Activated CD4-positive, alpha-beta memory T cell treated with anti-CD3 and anti-CD28 coated beads for 36 hours (primary cell): ENCODE results near the gene CDCA4. TPM values are rescaled to one million over a fixed set of nuclear protein-coding genes. Genes with fewer than 3 reads are reported as not detected.

Experiments used
- CTCF ChIA-PET: fragments of 350-600 bp; sonication (Branson Sonifier 250); formaldehyde crosslinking; loops from one replicate; lab custom pipeline; 2021; ENCODE audit warnings: antibody characterized with exemption, inconsistent platforms; lab: Charles Lee
- POLR2A ChIA-PET: fragments of 350-600 bp; sonication (Branson Sonifier 250); formaldehyde crosslinking; loops from one replicate; lab custom pipeline; 2021; ENCODE audit warnings: antibody characterized with exemption; lab: Charles Lee
- DNase-seq: peaks from one replicate; pipeline ENCODE4 v3.0.0-alpha.2; 2020
- H3K27ac Mint-ChIP-seq: one replicate; pipeline ENCODE4 v1.8.0; 2021; ENCODE audit warnings: mixed read lengths
- H3K27me3 Mint-ChIP-seq: one replicate; pipeline ENCODE4 v1.8.0; 2021; ENCODE audit warnings: mixed read lengths
- H3K36me3 Mint-ChIP-seq: one replicate; pipeline ENCODE4 v1.8.0; 2021; ENCODE audit warnings: mixed read lengths
- H3K4me1 Mint-ChIP-seq: one replicate; pipeline ENCODE4 v1.8.0; 2021; ENCODE audit warnings: low read depth, mixed read lengths
- H3K4me3 Mint-ChIP-seq: one replicate; pipeline ENCODE4 v1.8.0; 2021; ENCODE audit warnings: mild to moderate bottlenecking, mixed read lengths
- H3K9me3 Mint-ChIP-seq: one replicate; pipeline ENCODE4 v1.8.0; 2021; ENCODE audit warnings: mixed read lengths
- intact Hi-C: fragments of 100-400 bp; cut with micrococcal nuclease; formaldehyde crosslinking; loops from one replicate; pipeline ENCODE4 v1.15.1; 2023
- total RNA-seq, 2 experiments: library from RNA; stranded (reverse); gene quantifications; one replicate each; pipeline ENCODE4 v1.2.3, GENCODE V29; 2021

Gene CDCA4
- total RNA-seq, 2 experiments from 2014 or later, result 63.4 to 69.1 TPM

DNA sequence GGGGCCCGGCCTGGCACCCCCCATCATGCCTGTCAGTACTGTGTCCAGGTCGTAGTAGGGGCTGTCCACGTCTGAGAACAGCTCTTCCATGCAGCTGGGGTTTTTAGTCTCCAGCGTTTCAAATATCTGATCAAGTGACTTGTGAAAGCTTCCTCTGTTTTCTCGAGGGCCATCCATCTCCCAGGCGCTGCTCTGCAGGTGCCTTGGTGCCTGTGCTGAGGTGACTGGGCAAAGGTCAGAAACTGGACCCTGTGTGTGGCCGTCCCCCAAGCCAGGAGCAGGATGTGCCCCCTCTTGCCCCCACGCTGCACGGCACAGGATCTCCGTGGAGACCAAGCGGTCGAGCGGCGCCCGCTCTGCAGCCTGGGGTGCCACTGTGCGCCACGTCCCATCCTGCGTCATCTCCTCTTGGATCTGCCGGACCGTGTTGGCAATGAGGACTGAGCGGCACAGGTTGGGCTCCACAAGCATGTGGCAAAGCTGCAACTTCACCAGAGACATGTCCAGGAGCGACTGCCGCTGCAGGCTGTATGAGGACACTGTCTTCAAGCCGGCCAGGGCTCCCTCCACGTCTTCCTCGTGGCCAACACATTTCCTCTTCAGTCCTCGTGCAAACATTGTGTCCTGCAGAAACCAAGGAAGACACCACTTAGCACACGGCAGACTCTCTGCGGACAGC, 9.4 kb downstream of the CDCA4 start:
- ChIA-PET POLR2A (no interaction called here), CTCF (interaction anchor here (1.0 to 1.2 kb wide), 2 partner anchors 33 to 243 kb away, joined by 3 to 7 read pairs; no protein-coding TSS in a partner anchor)
- Mint-ChIP-seq H3K4me3 (no peak overlapping the region), H3K9me3 (no peaks in the 10 kb centered on the region), H3K4me1 (peaks cover 30% of the 10 kb centered on the region), H3K27me3 (no peaks in the 10 kb centered on the region), H3K36me3 (peaks cover 49% of the 10 kb centered on the region), H3K27ac (no peak overlapping the region)
- DNase-seq, result no peak
- intact Hi-C loops, result no loop called here

DNA sequence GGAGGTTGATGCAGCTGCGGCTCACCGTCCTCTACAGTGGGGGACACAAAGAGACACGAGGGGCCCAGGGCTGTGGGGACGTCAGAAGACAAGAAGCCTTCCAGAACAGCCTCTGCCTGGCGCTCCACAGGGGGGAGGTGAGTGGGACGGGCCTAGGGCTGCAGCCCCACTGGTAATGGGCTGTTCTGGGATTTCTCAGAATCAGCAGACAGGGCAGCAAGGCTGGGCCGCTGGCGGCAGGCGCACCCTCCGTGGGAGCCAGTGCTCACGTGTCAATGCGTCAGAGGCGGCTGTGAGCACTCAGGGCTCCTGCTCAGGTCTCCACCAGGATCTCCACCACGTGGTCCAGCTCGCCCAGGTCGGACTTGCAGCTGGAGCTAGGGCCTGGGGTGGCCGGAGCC, 10.0 kb downstream of the CDCA4 start:
- ChIA-PET POLR2A (no interaction called here), CTCF (no interaction called here)
- no peak overlapping the region for H3K27ac Mint-ChIP-seq
- H3K36me3 Mint-ChIP-seq, result peaks cover 44% of the 10 kb centered on the region
- no peak overlapping the region for H3K4me3 Mint-ChIP-seq
- peaks cover 25% of the 10 kb centered on the region for H3K4me1 Mint-ChIP-seq
- no peak for DNase-seq
- intact Hi-C loops, result no loop called here
- H3K9me3 Mint-ChIP-seq, result no peaks in the 10 kb centered on the region
- no peaks in the 10 kb centered on the region for H3K27me3 Mint-ChIP-seq

DNA sequence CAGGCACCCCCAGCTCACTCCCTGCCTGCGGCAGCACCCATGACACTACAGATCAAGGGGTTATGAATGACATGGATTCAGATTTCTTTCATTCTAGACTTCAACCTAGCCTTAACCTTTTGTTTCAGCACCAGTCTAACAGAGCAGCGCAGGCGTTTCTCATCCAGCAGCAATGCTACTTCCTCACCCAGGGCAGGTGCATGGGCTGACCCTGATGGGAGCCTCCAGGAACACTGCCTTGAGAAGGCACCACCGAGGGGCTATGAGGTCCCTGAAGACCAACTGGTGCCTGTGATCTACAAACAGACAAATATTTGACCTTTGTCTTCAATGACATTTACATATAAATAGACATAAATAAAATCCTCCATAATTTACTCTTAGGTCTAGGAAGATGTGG, 10.8 kb downstream of the CDCA4 start:
- DNase-seq, result no peak
- Mint-ChIP-seq H3K27ac (no peak overlapping the region), H3K9me3 (no peaks in the 10 kb centered on the region), H3K36me3 (peaks cover 41% of the 10 kb centered on the region), H3K4me3 (no peak overlapping the region), H3K4me1 (peaks cover 17% of the 10 kb centered on the region), H3K27me3 (no peaks in the 10 kb centered on the region)
- ChIA-PET POLR2A (no interaction called here), CTCF (no interaction called here)
- intact Hi-C loops, result no loop called here

DNA sequence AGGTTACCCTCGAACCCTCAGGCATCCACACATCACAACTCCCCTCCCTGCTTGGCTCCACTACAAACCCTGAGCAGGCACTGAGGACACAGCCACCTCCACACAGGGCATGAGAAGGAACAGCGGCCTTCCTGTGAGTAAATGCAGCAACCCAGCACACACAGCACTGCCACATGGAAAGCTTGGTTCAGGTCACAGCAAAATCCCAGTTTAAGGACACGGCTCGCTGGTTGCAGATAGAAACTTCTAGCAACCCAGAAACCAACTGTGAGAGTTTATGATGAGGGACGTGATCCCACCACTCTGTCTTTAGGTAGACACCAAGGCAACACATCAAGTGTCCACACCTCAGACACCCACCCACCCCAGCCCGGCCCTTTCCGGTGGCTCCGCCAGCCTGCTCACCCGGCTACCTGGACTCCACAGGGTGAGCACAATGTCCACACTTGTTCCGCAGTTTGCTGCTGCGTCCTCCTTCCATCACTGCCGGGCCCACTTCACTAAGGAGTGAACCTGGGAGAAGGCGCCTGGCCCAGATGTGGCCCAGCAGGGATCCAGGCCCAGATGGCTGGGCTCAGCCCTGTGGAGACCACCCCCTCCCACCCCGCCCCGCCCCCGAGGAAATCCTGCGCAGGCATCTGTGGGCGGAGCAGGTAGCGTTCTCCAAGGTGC, 13.2 kb downstream of the CDCA4 start:
- no peak overlapping the region for H3K27ac Mint-ChIP-seq
- no peak for DNase-seq

DNA sequence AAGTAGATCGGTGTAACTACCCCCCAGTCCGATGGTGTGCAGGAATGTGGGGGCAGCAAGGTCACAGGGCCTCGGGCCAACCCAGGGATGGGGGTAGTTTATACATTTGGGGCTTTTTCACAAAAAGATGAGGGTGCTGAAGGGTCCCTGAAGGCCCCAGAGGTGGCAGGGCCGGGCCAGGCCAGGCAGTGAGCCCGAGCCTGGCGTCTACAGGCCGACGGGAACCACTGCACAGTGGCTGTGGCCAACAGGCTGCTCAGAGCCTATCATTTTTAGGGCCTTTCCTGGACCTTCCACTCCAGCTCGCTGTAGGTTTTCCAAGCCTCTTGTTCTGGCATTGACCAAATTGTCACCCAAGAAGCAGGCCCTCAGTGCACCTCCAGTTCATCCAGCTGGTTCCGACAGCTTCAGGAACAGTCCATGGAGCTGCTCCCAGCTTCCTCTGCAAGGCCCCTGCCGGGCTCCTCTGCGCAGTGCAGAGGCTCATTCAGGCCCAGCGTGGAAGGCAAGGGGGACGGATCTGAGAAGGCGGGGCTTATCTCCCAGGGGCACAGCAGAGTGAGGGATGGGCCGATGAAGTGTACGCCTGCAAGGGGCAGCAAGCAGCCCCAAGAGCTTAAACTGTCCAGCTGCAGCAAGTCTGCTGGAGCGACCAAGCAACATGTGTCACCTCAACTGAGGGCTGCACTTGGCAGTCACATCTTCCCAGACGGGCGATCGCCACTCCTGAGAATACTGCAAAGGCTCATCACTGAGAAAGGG, 13.9 kb downstream of the CDCA4 start:
- POLR2A ChIA-PET, result no interaction called here
- no peaks in the 10 kb centered on the region for H3K9me3 Mint-ChIP-seq
- H3K4me3 Mint-ChIP-seq, result no peak overlapping the region
- H3K27me3 Mint-ChIP-seq, result no peaks in the 10 kb centered on the region
- no peak overlapping the region for H3K27ac Mint-ChIP-seq
- intact Hi-C loops, result no loop called here
- no peak for DNase-seq
- CTCF ChIA-PET, result interaction anchor here (0.6 to 3.7 kb wide), 3 partner anchors 13 to 38 kb away, joined by 3 to 27 read pairs (median 3); no protein-coding TSS in a partner anchor
- H3K36me3 Mint-ChIP-seq, result peaks cover 27% of the 10 kb centered on the region
- peaks cover 2% of the 10 kb centered on the region for H3K4me1 Mint-ChIP-seq

More for the DNA sequence above, 13.2 kb downstream of the CDCA4 start:
- intact Hi-C loops, result no loop called here
- H3K9me3 Mint-ChIP-seq, result no peaks in the 10 kb centered on the region
- H3K4me1 Mint-ChIP-seq, result peaks cover 2% of the 10 kb centered on the region
- H3K4me3 Mint-ChIP-seq, result no peak overlapping the region
- ChIA-PET CTCF (interaction anchor here (0.6 kb wide), 1 partner anchor 18 kb away, joined by 3 read pairs; no protein-coding TSS in a partner anchor), POLR2A (no interaction called here)
- peaks cover 30% of the 10 kb centered on the region for H3K36me3 Mint-ChIP-seq
- no peaks in the 10 kb centered on the region for H3K27me3 Mint-ChIP-seq

DNA sequence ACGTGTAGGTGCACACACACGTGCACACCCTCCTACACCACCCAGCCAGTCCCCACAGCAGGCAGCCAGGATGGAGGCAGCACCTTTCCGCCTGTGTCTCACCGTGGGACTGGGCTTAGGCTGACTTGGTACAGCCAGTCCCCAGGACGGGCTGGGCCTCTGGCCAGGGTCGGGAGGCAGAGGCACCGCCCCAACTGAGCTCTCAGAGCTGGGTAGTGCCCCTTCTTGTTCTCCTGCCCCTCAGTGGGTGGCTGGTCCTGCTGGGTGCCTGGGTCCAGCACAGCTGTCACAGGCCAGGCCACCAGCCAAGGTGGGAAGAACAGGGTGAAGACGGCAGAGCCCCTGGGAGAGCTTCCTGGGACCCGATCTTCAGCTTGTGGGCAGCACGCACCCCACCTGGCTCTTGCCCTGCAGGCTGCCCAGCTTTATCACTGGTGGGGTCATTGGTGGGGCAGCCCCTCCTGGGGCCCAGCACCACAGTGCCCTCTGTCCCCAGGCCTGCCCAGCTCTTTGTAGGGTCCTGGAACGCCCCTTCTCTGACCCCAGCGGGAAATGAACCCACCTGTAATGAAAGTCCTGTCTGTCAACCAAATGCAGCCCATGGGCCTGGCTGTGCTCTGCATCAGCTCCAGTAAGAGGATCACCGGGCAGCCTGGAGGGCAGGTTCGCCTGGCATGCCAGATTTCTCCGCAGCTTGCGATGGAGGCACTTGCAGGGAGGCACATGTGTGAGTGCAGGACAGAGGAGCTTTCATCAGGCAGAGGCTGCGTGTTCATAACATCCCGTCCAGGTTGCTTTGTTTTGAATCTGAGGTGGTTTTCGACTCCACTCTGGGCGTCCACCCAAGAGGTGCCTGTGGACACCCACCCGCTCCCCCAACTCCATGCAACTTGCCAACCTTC, 14.7 kb downstream of the CDCA4 start:
- peaks cover 19% of the 10 kb centered on the region for H3K36me3 Mint-ChIP-seq
- H3K27me3 Mint-ChIP-seq, result no peaks in the 10 kb centered on the region
- no peak overlapping the region for H3K4me3 Mint-ChIP-seq
- no peak overlapping the region for H3K27ac Mint-ChIP-seq
- peaks cover 2% of the 10 kb centered on the region for H3K4me1 Mint-ChIP-seq
- POLR2A ChIA-PET, result no interaction called here
- H3K9me3 Mint-ChIP-seq, result no peaks in the 10 kb centered on the region
- intact Hi-C loops, result loop anchor here (2.0 kb wide), 1 partner anchor 15 kb away; the partner anchor contains the start of gene CDCA4
- DNase-seq, result no peak
- CTCF ChIA-PET, result interaction anchor here (0.9 to 3.7 kb wide), 3 partner anchors 13 to 84 kb away, joined by 3 to 27 read pairs (median 3); no protein-coding TSS in a partner anchor

DNA sequence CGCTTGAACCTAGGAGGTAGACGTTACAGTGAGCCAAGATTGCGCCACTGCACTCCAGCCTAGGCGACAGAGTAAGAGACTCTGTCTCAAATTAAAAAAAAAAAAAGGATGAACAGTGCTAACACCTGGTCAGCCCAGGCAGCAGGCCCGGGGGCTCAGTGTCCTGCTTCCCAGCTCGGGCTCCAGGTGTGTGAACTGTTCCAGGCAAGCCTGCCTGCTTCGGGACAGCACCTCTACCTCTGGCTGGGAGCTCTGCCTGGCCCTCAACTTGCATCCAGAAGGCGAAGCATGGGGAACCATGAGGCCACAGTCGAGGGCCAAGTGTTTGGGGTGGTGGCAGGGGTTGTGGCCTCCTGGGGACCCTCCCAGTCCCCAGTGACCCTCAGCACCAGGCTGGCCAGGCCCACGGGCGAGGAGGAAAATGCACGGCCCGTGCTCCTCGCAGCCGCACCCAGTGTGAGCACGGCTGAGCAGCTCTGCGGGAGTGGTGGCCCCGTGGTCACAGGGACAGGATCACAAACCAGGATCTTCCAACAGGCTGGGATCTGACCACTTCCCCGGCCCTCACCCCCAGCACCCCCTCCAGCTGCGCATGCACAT, 15.5 kb downstream of the CDCA4 start:
- Mint-ChIP-seq H3K9me3 (no peaks in the 10 kb centered on the region), H3K4me3 (no peak overlapping the region), H3K27me3 (no peaks in the 10 kb centered on the region), H3K27ac (no peak overlapping the region), H3K36me3 (peaks cover 15% of the 10 kb centered on the region), H3K4me1 (peaks cover 2% of the 10 kb centered on the region)
- intact Hi-C loops, result loop anchor here (2.0 kb wide), 1 partner anchor 15 kb away; the partner anchor contains the start of gene CDCA4
- no peak for DNase-seq
- CTCF ChIA-PET, result interaction anchor here (0.7 to 3.7 kb wide), 4 partner anchors 14 to 85 kb away, joined by 3 to 27 read pairs (median 3); no protein-coding TSS in a partner anchor
- POLR2A ChIA-PET, result no interaction called here

DNA sequence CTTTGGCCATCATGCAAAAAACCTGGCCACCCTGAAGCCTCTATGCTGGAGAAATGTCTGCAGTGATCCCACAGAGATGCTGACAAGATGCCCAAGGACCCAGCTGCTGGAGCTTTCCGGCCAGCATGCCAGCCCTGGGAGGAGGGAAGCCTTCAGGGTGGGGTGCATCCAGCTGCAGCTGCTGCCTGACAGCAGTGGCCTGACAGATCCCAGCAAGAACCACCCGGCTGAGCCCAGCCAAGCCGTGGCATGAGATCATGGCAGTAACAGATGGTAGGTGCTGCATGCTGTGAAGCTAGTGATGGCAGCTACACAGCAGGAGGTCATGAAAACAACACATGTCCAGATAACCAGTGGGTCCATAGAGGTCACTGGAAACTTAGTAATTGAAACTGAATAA, 21.5 kb downstream of the CDCA4 start:
- intact Hi-C loops, result no loop called here

DNA sequence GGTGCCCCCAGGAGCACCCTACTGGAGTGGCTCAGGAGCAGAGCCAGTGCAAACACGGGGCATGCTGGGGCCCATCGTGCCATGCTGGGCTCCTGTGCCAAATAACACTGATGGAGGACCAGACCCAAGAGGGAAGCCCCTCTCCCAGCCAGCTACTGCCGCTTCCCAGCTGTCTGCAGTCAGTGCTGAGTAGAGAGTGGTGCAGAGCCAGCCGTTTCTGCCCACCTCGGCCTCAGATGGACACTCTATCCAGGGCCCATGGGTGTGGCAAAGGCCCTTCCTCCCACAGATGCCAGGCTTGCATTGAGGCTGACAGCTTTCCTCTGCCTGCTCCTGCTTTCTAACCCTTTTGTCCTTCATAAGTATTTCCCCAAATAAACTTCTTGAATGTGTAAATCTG, 22.1 kb downstream of the CDCA4 start:
- CTCF ChIA-PET, result interaction anchor here (0.9 to 1.3 kb wide), 2 partner anchors 9 to 46 kb away, joined by 3 to 4 read pairs; no protein-coding TSS in a partner anchor
- POLR2A ChIA-PET, result no interaction called here
- no peak overlapping the region for H3K27ac Mint-ChIP-seq
- no peak for DNase-seq
- H3K4me1 Mint-ChIP-seq, result no peaks in the 10 kb centered on the region
- no peaks in the 10 kb centered on the region for H3K27me3 Mint-ChIP-seq
- H3K4me3 Mint-ChIP-seq, result no peak overlapping the region
- intact Hi-C loops, result no loop called here
- no peaks in the 10 kb centered on the region for H3K9me3 Mint-ChIP-seq
- H3K36me3 Mint-ChIP-seq, result no peaks in the 10 kb centered on the region

More for the DNA sequence above, 21.5 kb downstream of the CDCA4 start:
- Mint-ChIP-seq H3K36me3 (no peaks in the 10 kb centered on the region), H3K4me1 (peaks cover 2% of the 10 kb centered on the region), H3K9me3 (no peaks in the 10 kb centered on the region), H3K27ac (no peak overlapping the region), H3K27me3 (no peaks in the 10 kb centered on the region), H3K4me3 (no peak overlapping the region)
- DNase-seq, result no peak
- ChIA-PET POLR2A (no interaction called here), CTCF (interaction anchor here (0.6 to 0.9 kb wide), 3 partner anchors 9 to 1519 kb away, joined by 3 read pairs; no protein-coding TSS in a partner anchor)

DNA sequence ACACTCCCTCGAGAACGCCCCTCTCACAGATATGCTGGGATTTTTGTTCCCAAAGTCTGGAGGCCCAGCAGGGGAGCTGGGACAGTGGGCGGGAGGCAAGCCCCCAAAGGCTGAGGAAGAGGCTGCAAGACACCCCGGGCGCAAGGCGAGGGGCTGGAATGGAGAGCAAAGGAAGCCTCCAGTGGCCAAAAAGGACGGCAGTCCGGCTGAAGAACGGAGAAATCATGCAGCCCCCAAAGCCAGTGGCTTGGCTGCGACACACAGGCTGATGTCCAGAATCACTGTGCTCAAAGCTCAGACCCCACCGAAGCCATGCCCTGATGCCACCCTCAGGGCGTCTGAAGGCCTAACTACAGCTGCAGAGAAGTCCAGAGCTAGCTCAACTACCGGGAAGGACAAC, 24.4 kb downstream of the CDCA4 start:
- DNase-seq, result no peak
- Mint-ChIP-seq H3K4me3 (no peak overlapping the region), H3K27ac (no peak overlapping the region), H3K36me3 (no peaks in the 10 kb centered on the region), H3K27me3 (no peaks in the 10 kb centered on the region), H3K9me3 (no peaks in the 10 kb centered on the region), H3K4me1 (no peaks in the 10 kb centered on the region)
- CTCF ChIA-PET, result no interaction called here
- intact Hi-C loops, result no loop called here
- POLR2A ChIA-PET, result no interaction called here

DNA sequence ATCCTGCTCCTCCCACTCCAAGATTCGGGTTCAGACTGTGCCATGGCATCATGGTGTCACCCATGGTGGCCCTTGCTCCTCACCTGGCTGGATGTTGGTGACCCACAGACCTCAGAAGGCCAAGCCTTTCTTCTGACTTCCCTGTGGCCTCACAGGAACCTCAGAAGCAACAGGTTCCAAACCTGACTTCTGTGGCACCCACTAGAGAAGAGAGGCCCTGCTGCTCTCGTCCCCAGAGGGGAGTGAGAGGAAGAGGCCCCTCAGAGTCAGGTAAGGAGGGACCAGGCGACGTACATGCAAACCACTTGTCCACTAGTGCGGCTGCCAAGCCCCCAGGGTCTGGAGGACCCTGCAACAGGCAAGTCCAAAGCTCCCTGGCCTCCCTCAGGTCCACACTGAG, 24.9 kb downstream of the CDCA4 start:
- no peaks in the 10 kb centered on the region for H3K4me1 Mint-ChIP-seq
- ChIA-PET CTCF (interaction anchor here (1.4 kb wide), 1 partner anchor 48 kb away, joined by 3 read pairs; no protein-coding TSS in a partner anchor), POLR2A (no interaction called here)
- no peaks in the 10 kb centered on the region for H3K36me3 Mint-ChIP-seq
- intact Hi-C loops, result no loop called here
- no peak overlapping the region for H3K27ac Mint-ChIP-seq
- H3K4me3 Mint-ChIP-seq, result no peak overlapping the region
- H3K9me3 Mint-ChIP-seq, result no peaks in the 10 kb centered on the region
- no peak for DNase-seq
- no peaks in the 10 kb centered on the region for H3K27me3 Mint-ChIP-seq
